HepG2 (cell line): ENCODE results near the gene SMDT1. TPM values are rescaled to one million over a fixed set of nuclear protein-coding genes. Genes with fewer than 3 reads are reported as not detected.

Source experiments
- ARHGAP35 ChIP-seq: sonication (generic); formaldehyde crosslinking; IDR thresholded peaks from 2 replicates; pipeline ENCODE4 v1.9.0; 2022; ENCODE audit warnings: mild to moderate bottlenecking, inconsistent platforms, moderate library complexity, missing genetic modification reagents, borderline replicate concordance
- CENPT ChIP-seq: sonication (generic); formaldehyde crosslinking; IDR thresholded peaks from 2 replicates; pipeline ENCODE4 v1.8.0; 2022; ENCODE audit warnings: low read depth, mild to moderate bottlenecking, moderate library complexity, missing genetic modification reagents
- FOXA3 ChIP-seq: IDR thresholded peaks from 2 replicates; pipeline ENCODE4 v1.6.1; 2016; ENCODE audit warnings: missing genetic modification reagents, missing compliant biosample characterization
- HOXA3 ChIP-seq: sonication (generic); formaldehyde crosslinking; IDR thresholded peaks from 2 replicates; pipeline ENCODE4 v1.5.0; 2020; ENCODE audit warnings: missing genetic modification reagents
- KDM2A ChIP-seq: sonication (generic); formaldehyde crosslinking; IDR thresholded peaks from 2 replicates; pipeline ENCODE4 v1.4.0; 2020; ENCODE audit warnings: low read depth, missing genetic modification reagents, borderline replicate concordance
- MATR3 ChIP-seq: sonication (generic); formaldehyde crosslinking; IDR thresholded peaks from 2 replicates; pipeline ENCODE4 v1.4.0; 2020; ENCODE audit warnings: missing genetic modification reagents
- REPIN1 ChIP-seq: sonication (generic); formaldehyde crosslinking; IDR thresholded peaks from 2 replicates; pipeline ENCODE4 v1.8.0; 2022; ENCODE audit warnings: missing genetic modification reagents, low read depth, mild to moderate bottlenecking, borderline replicate concordance
- SP1 ChIP-seq, 2 experiments: fragments of 450-650 bp in 1 of 2; sonication (generic) in 1 of 2; formaldehyde crosslinking in 1 of 2; IDR thresholded peaks; 2 replicates each; pipeline versions ENCODE4 v1.4.0 to v1.6.1; 2016 to 2020; ENCODE audit warnings: missing genetic modification reagents in 1 of 2
- ZBTB40 ChIP-seq, 2 experiments: fragments of 450-650 bp in 1 of 2; sonication (generic) in 1 of 2; formaldehyde crosslinking in 1 of 2; IDR thresholded peaks; 2 replicates each; pipeline versions ENCODE4 v1.6.1 to v1.8.0; 2016 to 2022; ENCODE audit warnings: antibody characterized with exemption in 1 of 2, mild to moderate bottlenecking in 1 of 2, missing genetic modification reagents in 1 of 2
- ZNF281 ChIP-seq: sonication (generic); formaldehyde crosslinking; IDR thresholded peaks from 2 replicates; pipeline ENCODE4 v1.4.0; 2020; ENCODE audit warnings: missing genetic modification reagents, borderline replicate concordance
- ZNF503 ChIP-seq: sonication (generic); formaldehyde crosslinking; IDR thresholded peaks from 2 replicates; pipeline ENCODE4 v1.4.0; 2020; ENCODE audit warnings: missing genetic modification reagents
- ZNF883 ChIP-seq: sonication (generic); formaldehyde crosslinking; IDR thresholded peaks from 2 replicates; pipeline ENCODE4 v1.5.1; 2020; ENCODE audit warnings: mild to moderate bottlenecking, missing genetic modification reagents; ENCODE audit errors: not compliant biosample characterization
- polyA plus RNA-seq, 8 experiments: library from polyadenylated mRNA; depleted of rRNA in 3 of 8; stranded (reverse) in 7 of 8; unstranded in 1 of 8; fragments of >200 nt; fragmentation: Illumina TruSeq in 4 of 8; extraction: Trizol in 4 of 8; gene quantifications; 2 replicates each; pipeline versions ENCODE4 v1.2.1 to v1.2.3, GENCODE V29; 2011 to 2016; ENCODE audit warnings: low read depth in 4 of 8, missing spikeins in 1 of 8, mixed read lengths in 1 of 8; ENCODE audit not compliant: insufficient read depth in 1 of 8
- total RNA-seq, 5 experiments: library from RNA; depleted of rRNA; stranded (reverse); fragments of >200 nt; fragmentation: Illumina TruSeq; extraction: Trizol; gene quantifications; 2 replicates each; pipeline ENCODE4 v1.2.3, GENCODE V29; 2016; ENCODE audit warnings: low read depth in 1 of 5

The SMDT1 gene
- total and polyA plus RNA-seq, 2 of the 13 experiments (the other 11 are each of a cell fraction or from before 2014, with no cell fraction given), result 8.3 to 26.6 TPM

DNA sequence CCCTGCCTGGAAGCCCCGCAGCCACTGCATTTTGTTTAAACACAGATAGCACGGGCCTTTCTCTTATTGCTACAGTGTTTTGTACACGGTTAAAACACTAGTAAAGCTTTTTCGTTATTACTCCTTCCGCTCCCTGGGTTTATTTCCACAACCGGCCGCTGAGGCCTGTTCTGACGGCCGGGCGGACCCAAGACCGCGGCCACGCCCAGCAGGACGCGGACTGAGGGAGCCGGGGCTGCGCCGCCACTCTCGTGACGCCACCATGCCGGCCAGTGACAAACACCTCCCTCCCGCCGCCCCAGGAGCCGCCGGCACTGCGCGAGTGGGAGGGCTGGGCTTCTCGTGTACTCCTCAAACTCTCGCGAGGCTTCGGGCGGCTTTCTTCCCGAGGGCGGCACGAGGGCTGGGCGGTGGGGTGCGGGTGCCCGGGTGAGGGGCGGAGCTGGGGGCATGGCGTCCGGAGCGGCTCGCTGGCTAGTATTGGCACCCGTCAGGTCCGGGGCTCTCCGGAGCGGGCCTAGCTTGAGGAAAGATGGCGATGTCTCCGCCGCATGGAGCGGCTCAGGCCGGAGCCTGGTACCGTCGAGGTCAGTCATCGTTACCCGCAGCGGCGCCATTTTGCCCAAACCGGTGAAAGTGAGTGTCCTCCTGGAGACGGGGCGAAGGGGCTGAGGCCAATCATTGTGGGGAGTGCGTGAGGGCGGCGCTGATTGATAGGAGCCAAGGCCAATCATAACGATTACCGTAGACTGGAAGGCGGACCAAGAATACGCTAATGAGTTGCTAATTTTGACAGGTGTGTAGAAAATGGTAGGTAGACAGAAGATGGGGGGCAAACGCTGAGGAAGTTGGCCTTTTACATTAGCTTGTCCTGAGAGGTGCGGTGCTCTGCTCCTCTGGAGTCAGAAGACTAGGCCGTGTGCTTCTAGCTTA is at the start of gene SMDT1 (continued):
- TF ChIP-seq ARHGAP35 (peak; percentile 77; the same call in 1 of the 2 replicates), ZNF281 (CRISPR knock-in tag) (0 out of 2 replicates have a peak, but pooled peaks have one; percentile 7), ZNF883 (CRISPR knock-in tag) (peak; percentile 86), SP1 (IDR thresholded peaks at IDR 0.05) (no peak), SP1 (CRISPR knock-in tag; IDR thresholded peaks at IDR 0.05) (peak; percentile 23; the same call in 1 of the 2 replicates), ZBTB40 (IDR thresholded peaks at IDR 0.05) (no peak), ZBTB40 (CRISPR knock-in tag; IDR thresholded peaks at IDR 0.05) (0 out of 2 replicates have a peak, but pooled peaks have one; percentile 46), HOXA3 (CRISPR knock-in tag) (peak; percentile 91), FOXA3 (CRISPR knock-in tag) (peak; percentile 46), MATR3 (CRISPR knock-in tag) (no peak), REPIN1 (CRISPR knock-in tag) (peak; percentile 70), CENPT (CRISPR knock-in tag) (peak; percentile 61; the same call in 1 of the 2 replicates), ZNF503 (CRISPR knock-in tag) (0 out of 2 replicates have a peak, but pooled peaks have one; percentile 29), KDM2A (CRISPR knock-in tag) (peak; percentile 71)
